NT2/D1 (cell line): ENCODE results near the gene HOXD4.

ENCODE experiments used
- DNase-seq: peaks from one replicate; pipeline ENCODE4 v3.0.0-alpha.2; 2011; ENCODE audit warnings: low read depth, low spot score
- H3K27me3 ChIP-seq: 2 replicates; pipeline ENCODE4 v1.6.0; 2011; ENCODE audit warnings: mild to moderate bottlenecking; ENCODE audit not compliant: insufficient read length, insufficient read depth
- H3K36me3 ChIP-seq: 2 replicates; pipeline ENCODE4 v1.6.1; 2011; ENCODE audit warnings: mild to moderate bottlenecking, low read length, mixed read lengths; ENCODE audit not compliant: insufficient read depth, insufficient read length
- H3K4me1 ChIP-seq: 2 replicates; pipeline ENCODE4 v1.5.1; 2011; ENCODE audit not compliant: insufficient read depth, insufficient read length
- H3K4me3 ChIP-seq: 2 replicates; pipeline ENCODE4 v1.5.1; 2011; ENCODE audit warnings: low read depth; ENCODE audit not compliant: insufficient read length
- H3K9ac ChIP-seq: 2 replicates; pipeline ENCODE4 v1.6.0; 2011; ENCODE audit warnings: low read depth; ENCODE audit not compliant: insufficient read length
- H3K9me3 ChIP-seq: 2 replicates; pipeline ENCODE4 v1.5.1; 2011; ENCODE audit warnings: mild to moderate bottlenecking, low read length; ENCODE audit not compliant: insufficient read depth
- SUZ12 ChIP-seq: IDR thresholded peaks from 2 replicates; pipeline ENCODE4 v1.6.1; 2011; ENCODE audit not compliant: insufficient read length, insufficient read depth; ENCODE audit errors: extremely low read depth
- YY1 ChIP-seq: IDR thresholded peaks from 2 replicates; pipeline ENCODE4 v1.6.1; 2011; ENCODE audit not compliant: insufficient read length, insufficient read depth
- ZNF274 ChIP-seq: IDR thresholded peaks from 2 replicates; pipeline ENCODE4 v1.6.1; 2011; ENCODE audit warnings: mild to moderate bottlenecking, low read depth, low read length

HOXD4 gene

GRCh38 chr2:176105078-176105729, 46.1 kb upstream of the HOXD4 start:
- Histone ChIP-seq H3K9me3 (peaks cover 17% of the 10 kb centered on the region; the same call in 1 of the 2 replicates), H3K4me1 (peaks cover 16% of the 10 kb centered on the region), H3K27me3 (peaks cover 98% of the 10 kb centered on the region), H3K36me3 (no peaks in the 10 kb centered on the region), H3K9ac (peak overlapping the region; percentile 57), H3K4me3 (peak overlapping the region; percentile 41)
- TF ChIP-seq SUZ12 (peak; percentile 54), ZNF274 (no peak), YY1 (peak; percentile 26)
- no peak for DNase-seq

GRCh38 chr2:176105730-176106580, 45.4 kb upstream of the HOXD4 start:
- H3K27me3 ChIP-seq = peaks cover 98% of the 10 kb centered on the region
- peaks cover 10% of the 10 kb centered on the region; the same call in 1 of the 2 replicates for H3K9me3 ChIP-seq
- H3K9ac ChIP-seq = no peak overlapping the region
- peak overlapping the region; percentile 44 for H3K4me3 ChIP-seq
- peaks cover 16% of the 10 kb centered on the region for H3K4me1 ChIP-seq
- TF ChIP-seq ZNF274 (no peak), SUZ12 (peak; percentile 1)
- no peak for DNase-seq
- H3K36me3 ChIP-seq = no peaks in the 10 kb centered on the region

- H3K36me3 ChIP-seq = peaks cover under 1% of the 10 kb centered on the region
- DNase-seq = no peak
- H3K9ac ChIP-seq = peak within 1 kb of the TSS; percentile 35
- no peak for TF ChIP-seq ZNF274
- no peak for TF ChIP-seq YY1
- TF ChIP-seq SUZ12 = no peak
- peaks cover 16% of the 10 kb centered on the region for H3K4me1 ChIP-seq
- H3K9me3 ChIP-seq = 0 out of 2 replicates have a peak, but pooled peaks cover under 1% of the 10 kb centered on the region
- peaks cover 98% of the 10 kb centered on the region for H3K27me3 ChIP-seq
- H3K4me3 ChIP-seq = peak within 1 kb of the TSS; percentile 44
These were observed 44.5 kb upstream of the HOXD4 start, which contains the start of gene HOXD11 for GRCh38 chr2:176106581-176107539. Gene HOXD11, plus strand, starts transcription at chr2:176107280. Its CDS starts 76 bp downstream, at chr2:176107356.

- peaks cover 6% of the 10 kb centered on the region for H3K36me3 ChIP-seq
- no peak for TF ChIP-seq SUZ12
- TF ChIP-seq YY1 = no peak
- no peak for TF ChIP-seq ZNF274
- H3K27me3 ChIP-seq = peaks cover 98% of the 10 kb centered on the region
- peaks cover 16% of the 10 kb centered on the region for H3K4me1 ChIP-seq
- H3K9me3 ChIP-seq = no peaks in the 10 kb centered on the region
- peak overlapping the region; percentile 13 for H3K4me3 ChIP-seq
- no peak overlapping the region for H3K9ac ChIP-seq
- DNase-seq = no peak
These were observed 43.6 kb upstream of the HOXD4 start for GRCh38 chr2:176107731-176108181.

GRCh38 chr2:176109192-176109901, 42.0 kb upstream of the HOXD4 start:
- no peak overlapping the region for H3K9ac ChIP-seq
- TF ChIP-seq YY1 (no peak), SUZ12 (peak; percentile 67)
- H3K9me3 ChIP-seq = no peaks in the 10 kb centered on the region
- H3K36me3 ChIP-seq = peaks cover 6% of the 10 kb centered on the region
- peak overlapping the region; percentile 5 for H3K4me3 ChIP-seq
- no peak for DNase-seq
- peaks cover 98% of the 10 kb centered on the region for H3K27me3 ChIP-seq
- peaks cover 16% of the 10 kb centered on the region for H3K4me1 ChIP-seq

DNA sequence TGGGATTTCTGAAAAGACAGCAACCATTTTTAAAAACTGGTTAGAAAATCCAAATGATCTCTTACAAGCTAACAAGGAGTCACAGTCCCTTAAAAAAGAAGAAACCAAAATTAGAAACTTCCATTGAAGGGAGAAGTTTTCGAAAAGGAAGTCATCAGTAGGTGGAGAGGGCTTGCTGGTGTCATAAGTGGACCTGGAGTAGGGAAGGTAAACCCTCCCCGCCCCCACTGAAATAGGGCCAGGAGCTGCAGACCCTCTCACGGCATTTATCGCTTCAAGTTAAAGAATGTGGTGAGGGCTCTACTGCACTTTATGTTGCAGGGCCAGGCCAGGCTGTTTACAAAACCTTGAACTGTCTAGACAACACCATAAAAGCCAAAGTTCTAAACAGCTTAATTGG, 41.4 kb upstream of the HOXD4 start:
- no peaks in the 10 kb centered on the region for H3K9me3 ChIP-seq
- H3K4me3 ChIP-seq = no peak overlapping the region
- no peak for TF ChIP-seq SUZ12
- TF ChIP-seq YY1 = no peak
- no peak for TF ChIP-seq ZNF274
- peaks cover 6% of the 10 kb centered on the region for H3K36me3 ChIP-seq
- peaks cover 15% of the 10 kb centered on the region for H3K4me1 ChIP-seq
- no peak for DNase-seq
- H3K27me3 ChIP-seq = peaks cover 98% of the 10 kb centered on the region
- H3K9ac ChIP-seq = no peak overlapping the region
